ENCODE data around the gene ANAPC2.
A peak's percentile ranks its signal among the peaks of the same experiment; 100 is the strongest.

Gene ANAPC2

GRCh38 chr9:137191245-137191644, 2.9 kb upstream of the ANAPC2 start:
- no peak for DNase-seq

GRCh38 chr9:137190315-137190856, 2.0 kb upstream of the ANAPC2 start:
- DNase-seq = no peak

GRCh38 chr9:137189297-137190295, 1.2 kb upstream of the ANAPC2 start:
- no peak for DNase-seq

DNA sequence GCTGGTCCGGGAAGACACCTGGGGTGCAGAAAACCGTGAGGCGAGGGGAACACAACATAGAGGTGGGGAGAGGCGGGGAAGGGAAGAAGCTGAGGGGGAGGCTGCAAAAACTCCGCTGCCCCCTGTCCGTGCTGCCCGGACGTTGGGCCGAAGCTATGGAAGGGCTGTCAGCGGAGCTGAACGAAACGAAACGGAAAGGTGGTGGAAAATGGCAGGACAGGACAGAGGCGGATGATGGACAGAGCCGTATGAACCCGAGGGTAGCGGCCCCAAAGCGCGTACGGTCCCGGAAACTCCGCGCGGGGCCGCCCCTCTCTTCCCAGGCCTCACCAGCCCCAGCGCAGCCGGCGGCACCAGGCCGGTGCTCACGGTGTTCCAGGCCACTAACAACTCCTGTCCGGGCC, 272 bp downstream of the ANAPC2 start:
- DNase-seq = no peak

DNA sequence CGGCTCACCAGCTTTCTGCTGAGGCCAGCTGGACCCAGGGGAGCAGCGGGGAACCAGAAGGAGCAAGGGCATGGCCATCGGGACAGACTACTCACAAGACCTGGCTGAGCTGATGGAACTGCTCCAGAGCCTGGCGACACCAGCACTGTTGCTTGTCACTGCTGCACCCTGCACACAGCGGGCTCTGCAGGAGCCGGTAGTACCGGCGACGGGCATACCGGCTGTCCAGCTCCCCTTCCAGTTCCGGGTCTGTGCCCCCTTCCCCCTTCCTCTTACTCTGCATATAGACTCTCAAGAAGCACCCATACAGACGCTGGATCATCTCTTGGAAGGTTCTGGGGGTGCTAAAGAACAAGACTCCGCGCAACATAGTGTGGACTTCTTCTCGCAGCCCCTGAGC, 974 bp downstream of the ANAPC2 start:
- no peak for DNase-seq

DNA sequence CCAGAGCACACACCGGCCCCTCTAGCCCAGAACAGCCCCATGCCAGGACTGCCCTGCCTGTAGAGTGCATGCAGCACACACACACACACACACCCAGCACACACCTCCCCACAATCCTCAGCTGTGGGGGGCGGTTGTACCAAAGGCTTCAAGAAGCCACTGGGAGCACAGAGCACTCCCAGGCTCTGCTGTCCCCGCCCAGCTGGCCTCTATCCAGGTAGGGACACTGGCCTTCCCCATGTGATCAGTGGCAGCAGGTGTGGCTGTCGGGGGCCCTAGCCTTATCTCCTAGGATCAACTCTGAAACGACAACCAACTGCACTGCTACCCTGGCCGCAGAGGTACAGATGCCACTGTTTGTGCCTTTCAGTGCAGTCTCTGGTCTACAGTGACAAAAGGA, 2.0 kb downstream of the ANAPC2 start:
- DNase-seq = no peak

DNA sequence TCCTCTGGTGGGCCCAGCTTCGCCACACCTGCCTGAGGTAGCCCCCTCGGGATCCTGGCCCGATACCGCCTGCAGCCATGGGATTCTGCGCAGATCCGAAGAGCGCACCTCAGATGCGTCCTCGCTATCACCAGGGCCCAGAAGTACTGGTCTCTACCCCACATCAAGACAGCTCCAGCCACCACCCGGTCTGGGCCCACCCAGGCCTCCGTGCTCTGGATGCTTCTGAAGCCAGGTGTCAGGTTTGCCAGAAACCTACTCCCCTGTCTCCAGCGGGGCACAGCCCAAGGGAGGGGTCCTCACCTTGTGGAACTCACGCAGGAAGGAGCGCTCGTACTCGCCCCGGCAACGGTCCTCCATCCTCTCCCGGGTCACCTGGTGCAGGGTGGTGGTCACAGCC, 2.4 kb downstream of the ANAPC2 start:
- no peak for DNase-seq

GRCh38 chr9:137184881-137185660, 3.3 kb downstream of the ANAPC2 start:
- no peak for DNase-seq

- no peak for DNase-seq
Measured at GRCh38 chr9:137183980-137184595, 4.3 kb downstream of the ANAPC2 start.

DNA sequence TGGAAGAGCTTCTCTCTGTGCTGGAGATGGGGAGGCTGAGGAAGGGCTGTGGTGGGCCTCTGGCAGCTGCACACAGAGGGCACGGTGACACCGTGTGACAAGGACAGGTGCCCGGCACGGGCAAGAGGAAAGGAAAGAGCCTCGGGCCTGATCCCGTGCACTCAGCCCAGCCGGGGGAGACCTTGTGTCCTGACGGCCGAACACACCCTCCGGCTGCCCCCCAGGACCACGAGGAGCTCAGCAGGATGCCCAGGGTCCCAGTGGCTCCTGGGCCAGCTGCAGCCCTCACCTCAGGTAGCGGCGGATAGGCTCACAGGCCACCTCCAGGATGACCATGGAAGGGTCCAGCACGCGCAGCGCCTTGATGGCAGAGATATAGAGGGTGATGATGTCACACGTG, 5.5 kb downstream of the ANAPC2 start:
- DNase-seq = no peak

- DNase-seq = no peak
Measured at GRCh38 chr9:137181680-137182079, 6.7 kb downstream of the ANAPC2 start.

DNA sequence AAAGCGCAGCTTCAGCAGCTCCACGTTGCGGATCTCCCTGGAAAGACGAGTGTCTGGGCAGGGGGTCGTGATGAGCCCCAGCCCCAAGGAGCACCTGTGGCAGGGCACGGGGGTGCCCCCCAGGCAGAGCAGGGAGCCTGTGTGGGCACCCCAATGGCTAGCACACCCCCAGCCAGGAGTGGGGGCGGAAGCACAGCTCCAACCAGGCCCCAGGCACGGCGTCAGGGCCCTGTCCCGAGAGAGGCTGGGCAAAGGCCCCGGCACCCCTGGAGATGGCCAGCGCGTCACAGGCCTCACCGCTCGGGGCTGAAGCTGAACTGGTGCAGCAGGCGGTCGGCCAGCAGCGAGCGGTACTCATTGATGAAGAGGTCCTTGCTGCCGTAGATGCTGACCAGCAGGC, 7.9 kb downstream of the ANAPC2 start:
- DNase-seq = no peak

DNA sequence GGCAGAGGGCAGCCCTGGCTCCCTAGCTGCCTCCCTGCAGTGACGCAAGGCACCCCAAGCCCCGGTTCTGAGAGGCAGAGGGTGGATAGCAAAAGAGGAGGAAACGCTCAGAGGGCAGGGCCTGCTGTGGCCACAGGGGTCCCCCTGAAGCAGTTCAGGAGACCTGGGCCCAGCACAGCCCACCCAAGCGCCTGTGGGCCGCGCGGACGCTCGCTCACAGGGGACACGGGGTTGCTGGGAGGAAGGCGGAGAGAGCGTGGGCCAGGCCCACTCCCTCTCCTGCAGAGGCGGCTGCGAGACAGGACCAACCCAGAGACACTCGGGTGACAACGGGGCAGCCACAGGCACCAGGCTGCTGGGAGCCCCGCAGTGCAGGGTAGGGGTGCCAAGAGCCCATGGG, 8.6 kb downstream of the ANAPC2 start:
- no peak for DNase-seq

DNA sequence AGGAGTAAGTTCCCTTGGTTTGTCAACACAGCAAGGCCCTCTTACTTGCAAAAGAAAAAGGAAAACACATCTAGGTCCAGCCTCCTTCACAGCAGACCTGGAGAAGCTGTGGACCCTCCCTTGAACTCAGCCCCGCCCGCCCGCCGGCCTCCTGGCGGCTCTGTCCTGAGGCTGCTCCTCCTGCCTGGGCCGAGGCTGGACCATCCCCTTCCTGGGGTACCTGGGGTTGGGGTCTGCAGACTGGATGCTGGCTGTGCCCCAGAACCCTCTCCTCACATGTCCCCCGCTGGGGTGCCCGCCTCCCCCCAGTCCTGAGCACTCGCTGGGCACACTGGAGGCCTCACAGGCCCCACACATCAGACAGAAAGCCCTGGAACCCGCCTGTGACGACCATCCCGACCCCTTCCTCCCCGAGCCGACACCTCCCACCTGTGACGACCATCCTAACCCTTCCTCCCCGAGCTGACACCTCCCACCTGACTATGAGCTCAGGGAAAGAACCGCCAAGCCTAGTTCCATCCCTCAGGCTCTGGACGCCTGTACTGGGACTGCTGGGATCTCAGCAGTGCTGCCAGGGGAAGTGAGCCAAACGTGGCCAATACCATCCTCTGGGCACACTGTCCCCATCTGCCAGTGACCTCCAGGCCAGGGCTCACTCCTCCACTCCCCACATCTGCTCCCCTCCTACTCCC, 9.3 kb downstream of the ANAPC2 start:
- no peak for DNase-seq

DNA sequence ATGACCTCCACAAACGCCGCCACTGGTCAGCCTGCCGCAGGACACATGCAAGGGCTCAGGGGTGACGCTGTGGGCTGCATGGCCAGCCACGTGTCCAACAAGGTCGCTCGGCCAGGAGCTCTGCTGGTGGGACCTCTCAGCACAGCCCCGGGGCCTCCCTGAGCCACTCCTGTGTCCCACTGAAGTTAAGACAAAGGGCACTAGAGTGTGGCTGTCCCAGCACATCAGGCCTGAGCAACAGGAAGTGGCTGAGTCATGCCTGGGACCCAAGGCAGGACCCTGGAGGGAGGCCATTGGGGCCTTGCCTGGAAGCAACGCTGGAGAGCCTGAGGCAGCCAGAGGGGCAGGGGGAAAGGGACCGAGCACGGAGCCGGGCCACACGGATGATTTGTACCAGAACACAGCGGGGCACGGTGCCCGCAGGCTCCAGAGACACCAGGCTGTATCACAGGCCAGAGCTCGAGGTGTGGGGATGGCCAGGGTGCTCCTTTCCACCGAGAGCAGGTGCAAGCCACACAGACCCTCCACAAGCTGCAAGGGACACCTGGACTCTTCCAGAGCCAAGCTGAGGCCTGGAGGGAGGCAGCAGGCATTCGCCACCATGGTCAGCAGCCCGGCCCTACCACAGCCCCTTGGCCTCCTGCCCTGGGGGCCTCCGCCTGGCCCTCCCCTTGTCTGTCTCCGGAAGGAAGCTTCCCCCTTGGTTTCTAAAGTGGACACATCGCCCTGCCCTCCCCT, 10.0 kb downstream of the ANAPC2 start:
- DNase-seq = no peak

- peak; percentile 19 to 26 for DNase-seq
Measured at GRCh38 chr9:137176302-137177182, 11.8 kb downstream of the ANAPC2 start.

DNA sequence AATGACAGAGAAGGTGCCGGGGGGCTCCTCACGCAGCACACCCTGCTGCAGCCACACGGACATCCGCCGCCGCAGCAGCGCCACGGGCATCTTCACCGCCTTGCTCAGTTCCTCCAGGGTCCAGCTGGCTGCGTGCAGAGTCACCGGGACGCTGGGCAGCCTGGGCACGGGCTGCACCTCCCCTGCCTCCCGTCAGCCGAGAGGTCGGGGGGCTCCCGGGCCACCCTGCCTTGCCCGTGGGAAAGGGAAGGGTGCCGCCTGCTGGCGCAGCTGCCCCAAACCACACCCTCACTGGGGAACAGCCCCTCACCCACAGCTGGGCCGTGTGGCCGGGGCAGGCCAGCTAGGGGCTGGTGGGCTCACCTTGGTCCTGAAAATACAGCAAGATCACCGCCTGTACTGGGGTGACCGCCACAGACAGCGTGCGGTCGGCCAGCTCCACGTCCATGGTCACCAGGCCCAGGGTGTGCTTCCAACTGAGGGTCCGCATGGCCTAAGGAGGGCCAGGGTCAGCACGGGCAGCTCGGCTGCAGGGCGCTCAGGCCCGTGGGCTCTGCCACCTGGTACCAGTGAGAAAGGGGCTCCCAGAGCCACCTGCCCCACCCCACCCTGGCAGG, 12.9 kb downstream of the ANAPC2 start:
- no peak for DNase-seq

DNA sequence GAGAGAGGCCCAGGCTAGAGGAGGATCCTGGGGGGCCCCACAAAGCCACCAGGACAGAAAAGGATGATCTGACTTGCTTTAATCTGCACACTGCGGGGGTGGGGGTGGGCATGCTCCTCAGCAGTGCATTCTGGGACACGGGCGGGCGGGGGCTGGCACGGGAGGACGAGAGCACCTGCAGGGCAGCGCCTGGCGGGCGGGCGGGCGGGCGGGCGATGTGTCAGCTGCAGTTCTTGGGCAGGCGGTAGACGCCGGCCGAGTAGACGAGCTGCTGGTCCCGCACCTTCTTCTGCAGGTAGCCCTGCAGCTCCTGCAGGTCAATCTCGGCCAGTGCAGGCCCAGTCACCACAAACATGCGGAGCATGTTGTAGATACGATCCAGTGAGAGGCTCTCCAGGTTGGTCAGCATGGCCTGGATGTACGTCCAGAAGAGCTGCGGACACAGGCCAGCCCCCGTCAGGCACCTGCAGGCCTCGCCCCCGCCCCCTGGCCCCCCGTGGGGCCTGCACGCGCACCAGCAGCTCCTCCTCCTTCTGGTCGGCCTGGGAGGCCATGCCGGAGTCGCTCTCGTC, 13.6 kb downstream of the ANAPC2 start:
- no peak for DNase-seq

- no peak for DNase-seq
Measured at GRCh38 chr9:137173796-137174664, 14.3 kb downstream of the ANAPC2 start.
